Testis (tissue), 2 donors: Measurements from ENCODE around the gene FREM1.

ENCODE experiments used
- CTCF ChIP-seq, 3 experiments: fragments of 450-650 bp in 2 of 3; fragments of 200-600 bp in 1 of 3; sonication (generic) in 1 of 3; IDR thresholded peaks; one replicate each; pipeline ENCODE4 v1.5.1; 2016 to 2019; ENCODE audit warnings: antibody characterized with exemption in 3 of 3, mild to moderate bottlenecking in 2 of 3, moderate library complexity in 1 of 3
- POLR2A ChIP-seq: fragments of 450-650 bp; IDR thresholded peaks from one replicate; pipeline ENCODE4 v1.6.1; 2017; ENCODE audit warnings: antibody characterized with exemption, mild to moderate bottlenecking, moderate library complexity

- TF ChIP-seq CTCF (IDR thresholded peaks at IDR 0.05): no peak
- TF ChIP-seq POLR2A: no peak
Observed at GRCh38 chr9:14761584-14761983, 148.6 kb downstream of the FREM1 start.
